ENCODE data around the gene ZNF544.

DNA sequence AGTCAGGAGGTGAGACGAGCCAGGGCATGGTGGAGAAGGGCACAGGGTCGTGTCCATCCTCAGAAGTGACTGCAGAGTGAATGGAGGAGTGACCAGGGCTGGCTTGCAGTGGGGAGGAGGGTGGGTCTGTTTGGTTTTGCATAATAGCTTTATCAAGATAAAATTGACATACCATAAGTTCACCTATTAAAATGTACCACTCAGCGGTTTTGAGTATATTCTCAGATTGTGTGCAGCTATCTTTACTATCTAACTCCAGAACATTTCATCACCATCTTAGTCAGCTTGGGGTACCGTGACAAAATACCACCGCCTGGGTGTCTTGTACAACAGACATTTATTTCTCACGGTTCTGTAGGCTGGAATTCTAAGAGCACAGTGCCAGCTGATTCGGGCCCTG is 63.2 kb downstream of the ZNF544 start:
- TF ChIP-seq POLR2A (IDR thresholded peaks at IDR 0.05) = no peak
- TF ChIP-seq, protein P1, sequence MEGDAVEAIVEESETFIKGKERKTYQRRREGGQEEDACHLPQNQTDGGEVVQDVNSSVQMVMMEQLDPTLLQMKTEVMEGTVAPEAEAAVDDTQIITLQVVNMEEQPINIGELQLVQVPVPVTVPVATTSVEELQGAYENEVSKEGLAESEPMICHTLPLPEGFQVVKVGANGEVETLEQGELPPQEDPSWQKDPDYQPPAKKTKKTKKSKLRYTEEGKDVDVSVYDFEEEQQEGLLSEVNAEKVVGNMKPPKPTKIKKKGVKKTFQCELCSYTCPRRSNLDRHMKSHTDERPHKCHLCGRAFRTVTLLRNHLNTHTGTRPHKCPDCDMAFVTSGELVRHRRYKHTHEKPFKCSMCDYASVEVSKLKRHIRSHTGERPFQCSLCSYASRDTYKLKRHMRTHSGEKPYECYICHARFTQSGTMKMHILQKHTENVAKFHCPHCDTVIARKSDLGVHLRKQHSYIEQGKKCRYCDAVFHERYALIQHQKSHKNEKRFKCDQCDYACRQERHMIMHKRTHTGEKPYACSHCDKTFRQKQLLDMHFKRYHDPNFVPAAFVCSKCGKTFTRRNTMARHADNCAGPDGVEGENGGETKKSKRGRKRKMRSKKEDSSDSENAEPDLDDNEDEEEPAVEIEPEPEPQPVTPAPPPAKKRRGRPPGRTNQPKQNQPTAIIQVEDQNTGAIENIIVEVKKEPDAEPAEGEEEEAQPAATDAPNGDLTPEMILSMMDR (IDR thresholded peaks at IDR 0.05) = no peak

Data from right lobe of liver (tissue), 4 donors.